ENCODE data around the gene VIPR1.

GRCh38 chr3:42533161-42533897, 30.9 kb downstream of the VIPR1 start:
- TF ChIP-seq CTCF (conservative IDR thresholded peaks at IDR 0.05; ENCODE audit: low read depth, low read length): no peak
- no peak for TF ChIP-seq EZH2phosphoT487 (IDR thresholded peaks at IDR 0.05; ENCODE audit: borderline replicate concordance, low read length)
- TF ChIP-seq EZH2 (IDR thresholded peaks at IDR 0.05; ENCODE audit: low read length, unreplicated experiment): no peak
